ENCODE measurements around the gene CCPG1. TPM values are rescaled to one million over a fixed set of nuclear protein-coding genes. Genes with fewer than 3 reads are reported as not detected.

Gene CCPG1
- total RNA-seq, 1 experiment from 2014 or later = 54.6 TPM

DNA sequence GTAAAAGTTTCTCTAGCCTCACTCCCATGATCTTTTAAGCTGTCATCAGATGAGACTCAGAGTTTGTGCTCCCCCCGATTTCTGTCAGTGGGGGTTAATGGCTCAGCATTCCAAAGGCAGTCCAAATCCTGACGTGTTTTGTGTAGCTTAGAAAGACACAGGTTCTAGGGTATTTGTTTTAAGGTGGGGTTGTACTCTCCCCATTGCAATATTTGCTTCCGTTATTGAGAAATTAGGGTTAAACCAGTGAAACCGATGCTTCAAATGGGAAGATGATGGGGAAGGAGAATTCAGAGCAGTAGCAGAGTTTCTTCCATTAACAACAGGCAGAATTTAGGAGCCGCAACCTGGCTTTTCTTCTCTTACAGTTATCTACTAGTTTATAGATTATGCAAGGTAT, 85.7 kb downstream of the CCPG1 start:
- Histone ChIP-seq H3K4me3 (ENCODE audit: low read depth, low read length) (no peak overlapping the region), H3K4me1 (no peaks in the 10 kb centered on the region), H3K9me3 (no peaks in the 10 kb centered on the region), H3K36me3 (ENCODE audit: control insufficient read depth, insufficient read depth, low read length) (no peaks in the 10 kb centered on the region), H3K27me3 (replicated peaks; ENCODE audit: control insufficient read depth, insufficient read depth, low read length) (no peaks in the 10 kb centered on the region)
- Mint-ChIP-seq H3K4me1 (ENCODE audit: low read depth, unreplicated experiment) (peaks cover 6% of the 10 kb centered on the region), H3K9me3 (ENCODE audit: unreplicated experiment) (no peaks in the 10 kb centered on the region), H3K36me3 (ENCODE audit: insufficient read depth, unreplicated experiment) (peaks cover 6% of the 10 kb centered on the region), H3K27me3 (ENCODE audit: insufficient read depth, unreplicated experiment) (no peaks in the 10 kb centered on the region), H3K27ac (ENCODE audit: unreplicated experiment) (no peak overlapping the region), H3K4me3 (ENCODE audit: unreplicated experiment) (no peak overlapping the region)
- intact Hi-C loops (cut with micrococcal nuclease; ENCODE audit: unreplicated experiment) = no loop called here
- POLR2A ChIA-PET = no interaction called here
- CTCF ChIA-PET = interaction anchor here (1.3 kb wide), 1 partner anchor 113 kb away, joined by 4 read pairs; no protein-coding TSS in a partner anchor
- no TSS peak for BruUV-seq (replicated peaks)
- TF ChIP-seq, protein P1, sequence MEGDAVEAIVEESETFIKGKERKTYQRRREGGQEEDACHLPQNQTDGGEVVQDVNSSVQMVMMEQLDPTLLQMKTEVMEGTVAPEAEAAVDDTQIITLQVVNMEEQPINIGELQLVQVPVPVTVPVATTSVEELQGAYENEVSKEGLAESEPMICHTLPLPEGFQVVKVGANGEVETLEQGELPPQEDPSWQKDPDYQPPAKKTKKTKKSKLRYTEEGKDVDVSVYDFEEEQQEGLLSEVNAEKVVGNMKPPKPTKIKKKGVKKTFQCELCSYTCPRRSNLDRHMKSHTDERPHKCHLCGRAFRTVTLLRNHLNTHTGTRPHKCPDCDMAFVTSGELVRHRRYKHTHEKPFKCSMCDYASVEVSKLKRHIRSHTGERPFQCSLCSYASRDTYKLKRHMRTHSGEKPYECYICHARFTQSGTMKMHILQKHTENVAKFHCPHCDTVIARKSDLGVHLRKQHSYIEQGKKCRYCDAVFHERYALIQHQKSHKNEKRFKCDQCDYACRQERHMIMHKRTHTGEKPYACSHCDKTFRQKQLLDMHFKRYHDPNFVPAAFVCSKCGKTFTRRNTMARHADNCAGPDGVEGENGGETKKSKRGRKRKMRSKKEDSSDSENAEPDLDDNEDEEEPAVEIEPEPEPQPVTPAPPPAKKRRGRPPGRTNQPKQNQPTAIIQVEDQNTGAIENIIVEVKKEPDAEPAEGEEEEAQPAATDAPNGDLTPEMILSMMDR (IDR thresholded peaks at IDR 0.05; ENCODE audit: insufficient read depth in 1 of 2, low read depth in 1 of 2, low read length in 1 of 2, severe bottlenecking in 1 of 2, unreplicated experiment in 1 of 2) = no peak
- no peak for DNase-seq

DNA sequence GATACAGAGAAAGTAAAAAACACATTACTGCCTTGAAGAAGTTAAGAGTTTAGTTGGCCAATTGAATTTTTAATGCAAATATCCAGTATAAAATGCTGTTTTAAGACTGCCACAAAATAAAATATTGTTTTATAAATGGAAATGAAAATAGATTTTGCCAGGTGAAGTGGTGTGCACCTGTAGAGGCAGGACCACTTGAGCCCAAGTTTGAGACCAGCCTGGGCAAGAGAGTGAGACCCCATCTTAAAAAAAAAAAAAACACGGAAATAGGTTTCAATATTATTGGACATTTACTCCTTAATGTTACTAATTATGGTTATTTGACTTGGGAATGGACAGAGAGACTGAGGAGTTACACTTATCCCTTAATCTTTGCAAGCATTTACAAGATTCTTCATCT, 87.2 kb downstream of the CCPG1 start:
- POLR2A ChIA-PET = no interaction called here
- Mint-ChIP-seq H3K4me1 (ENCODE audit: low read depth, unreplicated experiment) (peaks cover 6% of the 10 kb centered on the region), H3K9me3 (ENCODE audit: unreplicated experiment) (no peaks in the 10 kb centered on the region), H3K27ac (ENCODE audit: unreplicated experiment) (no peak overlapping the region), H3K36me3 (ENCODE audit: insufficient read depth, unreplicated experiment) (peaks cover 6% of the 10 kb centered on the region), H3K27me3 (ENCODE audit: insufficient read depth, unreplicated experiment) (no peaks in the 10 kb centered on the region), H3K4me3 (ENCODE audit: unreplicated experiment) (no peak overlapping the region)
- TF ChIP-seq, protein P1 (IDR thresholded peaks at IDR 0.05; ENCODE audit: insufficient read depth in 1 of 2, low read depth in 1 of 2, low read length in 1 of 2, severe bottlenecking in 1 of 2, unreplicated experiment in 1 of 2) = no peak
- H3K36me3 ChIP-seq (ENCODE audit: control insufficient read depth, insufficient read depth, low read length) = no peaks in the 10 kb centered on the region
- H3K4me1 ChIP-seq = no peaks in the 10 kb centered on the region
- no peaks in the 10 kb centered on the region for H3K9me3 ChIP-seq
- intact Hi-C loops (cut with micrococcal nuclease; ENCODE audit: unreplicated experiment) = no loop called here
- no peak overlapping the region for H3K4me3 ChIP-seq (ENCODE audit: low read depth, low read length)
- CTCF ChIA-PET = no interaction called here
- DNase-seq = no peak
- H3K27me3 ChIP-seq (replicated peaks; ENCODE audit: control insufficient read depth, insufficient read depth, low read length) = no peaks in the 10 kb centered on the region
- BruUV-seq (replicated peaks) = no TSS peak

DNA sequence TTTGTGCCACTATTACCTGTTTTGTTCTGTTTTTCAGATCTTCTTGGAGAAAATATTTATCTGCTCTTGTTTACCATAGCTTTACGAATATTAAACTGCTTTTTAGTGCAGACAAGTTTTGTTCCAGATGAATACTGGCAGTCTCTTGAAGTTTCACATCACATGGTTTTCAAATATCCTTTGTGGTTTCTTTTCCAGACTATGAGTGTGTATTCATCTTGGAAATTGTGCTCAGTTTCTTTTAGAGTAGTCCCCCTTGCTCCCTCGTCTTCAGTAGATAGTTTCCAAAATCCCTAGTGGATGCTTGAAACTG, 88.0 kb downstream of the CCPG1 start:
- Mint-ChIP-seq H3K36me3 (ENCODE audit: insufficient read depth, unreplicated experiment) (peaks cover 6% of the 10 kb centered on the region), H3K4me1 (ENCODE audit: low read depth, unreplicated experiment) (peaks cover 6% of the 10 kb centered on the region), H3K9me3 (ENCODE audit: unreplicated experiment) (no peaks in the 10 kb centered on the region), H3K4me3 (ENCODE audit: unreplicated experiment) (no peak overlapping the region), H3K27me3 (ENCODE audit: insufficient read depth, unreplicated experiment) (no peaks in the 10 kb centered on the region), H3K27ac (ENCODE audit: unreplicated experiment) (no peak overlapping the region)
- no peaks in the 10 kb centered on the region for H3K9me3 ChIP-seq
- H3K27me3 ChIP-seq (replicated peaks; ENCODE audit: control insufficient read depth, insufficient read depth, low read length) = no peaks in the 10 kb centered on the region
- BruUV-seq (replicated peaks) = no TSS peak
- ChIA-PET CTCF (interaction anchor here (2.0 kb wide), 1 partner anchor 115 kb away, joined by 10 read pairs; no protein-coding TSS in a partner anchor), POLR2A (no interaction called here)
- H3K4me1 ChIP-seq = no peaks in the 10 kb centered on the region
- H3K36me3 ChIP-seq (ENCODE audit: control insufficient read depth, insufficient read depth, low read length) = no peaks in the 10 kb centered on the region
- DNase-seq = no peak
- no peak overlapping the region for H3K4me3 ChIP-seq (ENCODE audit: low read depth, low read length)
- intact Hi-C loops (cut with micrococcal nuclease; ENCODE audit: unreplicated experiment) = no loop called here
- TF ChIP-seq, protein P1 (IDR thresholded peaks at IDR 0.05; ENCODE audit: insufficient read depth in 1 of 2, low read depth in 1 of 2, low read length in 1 of 2, severe bottlenecking in 1 of 2, unreplicated experiment in 1 of 2) = no peak
